ENCODE measurements around the gene EMX2.
"Not testable (repeated sequence)": the region's sequence is repeated elsewhere in the genome, so short reads cannot be mapped to it uniquely, and the experiment has no call there.

Gene EMX2

DNA sequence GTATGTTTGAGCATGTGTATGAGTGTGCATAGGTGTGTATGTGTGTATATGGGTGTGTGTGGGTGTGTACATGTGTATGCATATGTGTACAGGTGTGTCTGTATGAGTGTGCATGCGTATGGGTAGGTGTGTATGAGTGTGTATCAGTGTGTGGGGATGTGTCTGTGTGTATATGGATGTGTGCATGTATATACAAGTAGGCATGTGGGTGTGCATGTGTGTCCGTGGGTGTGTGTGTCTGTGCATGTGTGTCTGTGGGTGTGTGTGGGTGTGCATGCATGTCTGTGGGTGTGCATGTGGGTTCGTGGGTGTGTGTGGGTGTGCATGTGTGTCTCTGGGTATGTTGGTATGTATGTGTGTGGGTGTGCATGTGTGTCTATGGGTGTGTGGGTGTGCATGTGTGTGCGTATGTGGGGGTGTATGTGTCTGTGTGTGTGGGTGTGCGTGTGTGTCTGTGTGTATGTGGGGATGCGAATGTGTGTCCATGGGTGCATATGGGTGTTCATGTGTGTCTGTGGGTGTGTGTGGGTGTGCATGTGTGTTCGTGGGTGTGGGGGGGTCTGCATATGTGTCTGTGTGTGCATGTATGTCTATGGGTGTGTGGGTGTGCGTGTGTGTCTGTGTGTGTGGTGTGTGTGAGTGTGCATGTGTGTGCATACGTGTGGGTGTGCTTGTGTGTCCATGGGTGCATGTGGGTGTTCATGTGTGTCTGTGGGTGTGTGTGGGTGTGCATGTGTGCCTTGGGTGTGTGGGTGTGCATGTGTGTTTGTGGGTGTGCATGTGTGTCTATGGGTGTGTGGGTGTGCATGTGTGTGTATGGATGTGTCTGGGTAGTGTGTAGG is 20.6 kb downstream of the EMX2 start:
- no peak for DNase-seq

- no peak for DNase-seq
Observed at GRCh38 chr10:117563780-117564179, 21.2 kb downstream of the EMX2 start.

DNA sequence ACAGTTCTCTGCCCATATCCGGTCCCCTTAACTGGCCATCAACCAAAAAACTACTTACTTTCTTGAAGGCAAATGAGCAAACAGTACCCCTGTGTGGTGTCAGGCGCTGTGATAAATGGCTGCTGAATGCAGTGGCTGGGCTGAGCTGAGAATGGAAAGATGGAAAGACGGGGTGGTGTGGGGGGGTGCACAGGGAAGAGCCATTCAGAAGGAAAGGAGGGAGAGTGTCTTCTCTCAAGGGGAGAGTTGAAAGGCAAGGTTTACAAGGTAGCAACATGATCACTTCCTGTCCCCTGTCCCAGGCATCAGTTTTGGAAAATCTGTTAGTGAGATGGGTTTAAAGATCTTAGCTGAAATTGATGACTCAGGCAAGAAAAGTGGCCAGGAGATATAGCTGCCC is 22.5 kb downstream of the EMX2 start:
- no peak for DNase-seq

DNA sequence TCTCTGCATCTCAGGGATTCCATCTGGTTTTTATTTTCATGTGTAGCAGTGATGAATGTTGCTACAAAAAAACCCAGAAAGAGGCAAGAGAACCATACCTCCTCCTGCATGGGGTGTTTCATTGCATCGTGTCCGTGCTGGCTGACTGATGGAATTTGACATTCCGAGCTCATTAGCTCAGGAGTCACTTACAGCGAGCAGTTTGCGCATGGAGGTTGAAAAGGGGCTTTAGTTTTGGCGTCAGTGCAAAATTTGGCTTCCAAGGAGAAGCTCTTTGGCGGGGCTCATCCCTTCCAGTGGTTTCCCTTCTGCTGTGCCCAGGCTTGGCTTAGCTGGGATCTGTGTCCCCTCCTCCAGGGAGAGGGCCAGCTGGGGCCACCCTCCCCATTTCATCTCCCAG is 25.8 kb downstream of the EMX2 start:
- DNase-seq = no peak

- DNase-seq = no peak
Observed at GRCh38 chr10:117569610-117570390, 27.3 kb downstream of the EMX2 start.

DNA sequence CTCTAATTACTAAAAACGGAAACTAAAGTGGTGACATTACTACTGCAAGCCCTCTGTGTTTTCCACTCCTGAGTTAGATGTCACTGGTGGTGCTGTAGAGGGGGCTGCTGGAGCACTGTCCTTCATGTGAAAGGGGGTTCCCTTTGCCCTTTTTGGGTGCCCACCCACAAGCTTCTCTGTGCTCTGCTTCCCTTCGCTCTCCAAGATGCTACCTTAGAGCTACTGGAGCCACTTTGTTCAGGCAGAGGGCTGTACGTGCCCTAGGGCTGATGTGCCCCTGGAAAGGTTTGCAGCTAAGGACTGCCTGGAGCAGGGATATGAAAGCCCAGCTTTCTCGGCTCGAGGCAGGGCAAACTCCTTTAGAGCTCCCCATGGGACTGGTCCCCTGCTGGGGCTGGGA is 28.3 kb downstream of the EMX2 start:
- no peak for DNase-seq

GRCh38 chr10:117574498-117575146 is 32.1 kb downstream of the EMX2 start:
- no peak for DNase-seq

- DNase-seq = no peak
Observed at GRCh38 chr10:117578490-117578889, 35.9 kb downstream of the EMX2 start.

DNA sequence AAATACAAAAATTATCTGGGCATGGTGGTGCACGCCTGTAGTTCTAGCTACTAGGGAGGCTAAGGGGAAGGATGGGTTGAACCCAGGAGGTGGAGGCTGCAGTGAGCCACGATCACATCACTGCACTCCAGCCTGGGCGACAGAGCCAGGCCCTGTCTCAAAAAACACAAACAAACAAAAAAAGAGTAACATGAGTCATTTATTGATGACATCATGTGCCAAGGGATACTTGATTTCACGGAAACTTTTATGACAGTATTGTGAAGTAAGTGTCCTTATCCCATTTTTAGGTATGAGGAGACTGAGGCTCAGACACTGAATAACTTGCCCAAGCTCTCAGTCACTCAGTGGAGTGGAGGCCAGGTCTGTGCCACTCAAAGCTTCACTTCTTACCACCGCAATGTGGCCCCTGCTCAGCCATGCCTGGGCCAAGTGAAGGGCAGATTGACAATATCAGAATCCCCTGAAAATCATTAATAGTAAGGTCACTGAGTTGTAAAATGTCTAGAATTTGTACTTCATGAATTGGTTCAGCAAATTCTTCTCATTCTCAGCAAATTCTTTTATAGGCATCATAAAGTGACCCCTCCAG is 36.5 kb downstream of the EMX2 start:
- DNase-seq = no peak

- DNase-seq = no peak
Observed at GRCh38 chr10:117581961-117582360, 39.4 kb downstream of the EMX2 start.

GRCh38 chr10:117584831-117585230 is 42.3 kb downstream of the EMX2 start:
- not testable (repeated sequence) for DNase-seq

DNA sequence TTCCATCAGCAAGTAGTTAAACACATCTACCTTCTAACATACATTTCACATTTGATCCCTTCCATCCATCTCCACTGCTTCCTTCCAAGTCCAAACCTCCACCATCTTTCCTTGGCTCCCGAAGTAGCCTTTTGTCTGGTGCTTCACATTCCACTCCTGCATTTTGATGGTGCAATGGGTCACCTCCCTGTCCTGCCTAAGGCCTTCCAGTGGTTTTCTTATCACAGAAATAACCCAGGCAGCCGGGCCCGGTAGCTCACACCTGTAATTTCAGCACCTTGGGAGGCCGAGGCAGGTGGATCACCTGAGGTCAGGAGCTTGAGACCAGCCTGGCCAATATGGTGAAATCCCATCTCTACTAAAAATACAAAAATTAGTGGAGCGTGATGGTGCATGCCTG is 44.5 kb downstream of the EMX2 start:
- DNase-seq = no peak

- no peak for DNase-seq
Observed at GRCh38 chr10:117590101-117590875, 47.7 kb downstream of the EMX2 start.

- DNase-seq = no peak
Observed at GRCh38 chr10:117591043-117591442, 48.5 kb downstream of the EMX2 start.

GRCh38 chr10:117594722-117595121 is 52.2 kb downstream of the EMX2 start:
- no peak for DNase-seq

DNA sequence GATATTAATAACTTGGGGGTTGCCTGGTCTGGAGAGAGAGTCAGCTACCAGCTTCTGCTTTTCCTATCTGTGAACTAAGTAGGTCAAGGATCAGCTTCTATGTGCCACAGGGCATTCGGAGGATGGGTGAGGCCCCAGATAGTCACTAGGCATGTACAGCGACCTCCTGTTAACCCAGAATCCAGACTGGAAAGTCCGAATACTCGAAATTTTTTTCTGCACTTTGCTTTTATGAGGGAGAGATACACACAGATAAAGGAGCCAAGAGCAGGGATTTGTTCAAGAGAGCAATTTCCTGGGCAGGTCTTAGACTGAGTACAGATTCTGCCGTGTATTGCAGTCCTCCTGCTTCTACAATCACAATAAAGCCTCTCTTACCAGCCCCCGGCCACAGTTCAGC is 54.2 kb downstream of the EMX2 start:
- DNase-seq = no peak

- no peak for DNase-seq
Observed at GRCh38 chr10:117597216-117597615, 54.7 kb downstream of the EMX2 start.

Measured in MV-4-11 (cell line).